ENCODE data around the gene IL24.

- TF ChIP-seq CTCF (IDR thresholded peaks at IDR 0.05) (no peak), POLR2A (IDR thresholded peaks at IDR 0.05) (no peak), EP300 (IDR thresholded peaks at IDR 0.05; ENCODE audit: low read depth) (no peak), POLR2AphosphoS5 (IDR thresholded peaks at IDR 0.05) (no peak)
Measured at GRCh38 chr1:206880314-206880713, 16.9 kb upstream of the IL24 start.
